Cerebellar cortex (tissue), 1 donor: Measurements from ENCODE around the gene IL16.
A peak's percentile ranks its signal among the peaks of the same experiment; 100 is the strongest.
"Not testable (repeated sequence)": the region's sequence is repeated elsewhere in the genome, so short reads cannot be mapped to it uniquely, and the experiment has no call there.

ENCODE experiments used
- DNase-seq: peaks from one replicate; pipeline ENCODE4 v3.0.0-alpha.2; 2015; ENCODE audit warnings: low spot score

The IL16 gene

DNA sequence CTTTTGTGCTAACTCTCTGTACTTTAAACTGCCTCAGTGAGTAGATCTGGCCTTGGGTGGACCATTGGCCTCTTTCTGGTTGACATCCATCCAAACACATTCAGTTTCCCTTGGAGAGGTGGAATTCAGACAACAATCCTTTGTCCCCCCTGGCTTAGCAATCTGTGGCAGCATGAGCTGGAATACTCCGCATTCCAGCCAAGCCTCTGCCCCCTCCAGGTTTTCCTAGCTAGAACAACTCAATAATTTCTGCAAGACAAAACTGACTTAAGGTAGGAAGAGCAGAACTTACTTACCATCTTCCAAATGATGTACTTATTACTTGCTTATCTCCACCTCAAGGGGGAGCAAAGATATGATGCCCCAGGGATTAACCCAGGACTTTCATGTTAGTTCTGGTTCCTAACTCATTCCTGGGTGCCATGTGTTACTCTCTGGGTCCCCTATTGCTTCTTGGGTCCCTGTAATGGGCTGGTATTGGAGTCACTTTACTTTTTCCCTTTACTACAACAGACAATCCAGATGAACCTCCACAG lies 21.8 kb upstream of the IL16 start:
- DNase-seq = no peak

DNA sequence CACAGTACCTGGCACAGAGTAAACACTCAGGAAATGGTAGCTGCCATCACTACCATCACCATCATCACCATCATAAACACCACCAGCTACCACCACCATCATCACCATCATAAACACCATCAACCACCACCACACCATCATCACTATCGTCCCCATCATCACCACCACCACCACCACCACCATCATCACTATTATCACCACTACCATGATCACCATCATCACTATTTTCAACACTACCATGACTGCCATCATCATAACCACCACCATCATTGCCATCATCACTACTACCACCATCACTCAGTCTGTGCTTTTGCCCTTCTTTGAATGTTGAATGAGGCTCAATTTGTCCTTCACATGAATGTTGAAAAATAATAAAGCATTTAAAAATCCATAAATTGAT lies 21.2 kb upstream of the IL16 start:
- no peak for DNase-seq

DNA sequence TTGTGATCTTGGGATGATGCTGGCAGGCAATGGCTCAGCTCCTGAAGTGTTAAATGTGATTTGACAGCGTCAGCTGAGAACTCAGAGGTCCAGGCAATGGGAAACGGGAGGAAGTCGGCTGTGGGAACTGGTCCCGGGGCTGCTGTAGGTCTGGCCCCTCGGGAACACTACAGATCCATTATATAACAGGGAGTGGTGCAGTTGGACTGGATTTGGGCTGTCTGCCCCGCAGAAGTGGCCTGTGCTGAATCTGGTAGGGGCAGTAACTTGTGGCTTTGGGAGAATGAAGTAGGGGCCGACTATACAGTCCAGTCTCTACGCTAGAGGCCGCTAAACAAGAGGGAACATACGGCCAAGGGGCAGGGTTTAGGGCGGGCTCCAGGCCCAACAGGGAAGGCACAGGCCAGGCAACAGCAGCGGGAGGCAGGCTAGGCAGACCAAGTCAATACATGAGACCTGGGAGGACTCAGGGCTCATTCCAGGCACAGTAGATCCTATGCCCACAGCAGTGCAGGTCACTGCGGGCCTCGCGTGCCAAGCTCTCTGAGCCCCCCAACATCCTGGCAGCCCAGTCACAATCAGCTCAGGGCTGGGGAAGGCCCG lies 20.3 kb upstream of the IL16 start:
- peak; percentile 67 for DNase-seq

DNA sequence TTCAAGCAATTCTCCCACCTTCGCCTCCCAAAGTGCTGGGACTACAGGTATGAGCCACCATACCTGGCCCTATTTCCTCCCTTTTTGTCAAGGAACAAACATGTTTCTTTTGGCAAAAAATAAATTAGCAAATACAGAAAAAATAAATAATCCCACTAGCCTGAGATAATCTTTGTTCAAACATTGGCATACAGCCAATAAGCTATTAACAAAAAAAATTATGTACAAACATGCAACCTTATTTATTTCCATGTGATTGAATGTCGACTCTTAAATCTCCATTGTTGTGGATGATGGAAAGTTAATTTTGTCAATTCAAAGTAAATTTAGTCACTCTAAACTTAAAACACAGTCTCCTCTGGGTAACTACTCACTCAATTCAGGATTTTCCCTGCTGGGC lies 18.3 kb upstream of the IL16 start:
- DNase-seq = no peak

DNA sequence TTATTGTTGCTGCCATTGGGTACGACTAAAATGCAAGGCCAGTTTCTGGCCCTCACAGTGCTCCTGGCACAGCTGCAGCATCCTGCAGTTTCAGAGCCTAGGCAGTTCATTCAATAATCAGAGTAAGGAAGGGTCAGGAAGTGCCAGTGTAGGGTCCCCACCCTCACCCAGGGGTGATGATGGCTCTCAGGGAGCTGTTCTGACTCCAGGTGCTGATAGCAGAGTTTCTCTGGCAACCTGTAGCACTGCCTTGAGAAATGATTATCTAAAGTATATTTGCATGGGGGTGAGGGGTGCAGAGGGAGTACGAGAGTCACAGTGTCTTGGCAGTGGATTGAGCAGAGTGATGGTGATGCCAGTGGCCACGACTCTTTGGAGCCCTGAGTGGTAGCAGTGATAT lies 15.5 kb upstream of the IL16 start:
- no peak for DNase-seq

DNA sequence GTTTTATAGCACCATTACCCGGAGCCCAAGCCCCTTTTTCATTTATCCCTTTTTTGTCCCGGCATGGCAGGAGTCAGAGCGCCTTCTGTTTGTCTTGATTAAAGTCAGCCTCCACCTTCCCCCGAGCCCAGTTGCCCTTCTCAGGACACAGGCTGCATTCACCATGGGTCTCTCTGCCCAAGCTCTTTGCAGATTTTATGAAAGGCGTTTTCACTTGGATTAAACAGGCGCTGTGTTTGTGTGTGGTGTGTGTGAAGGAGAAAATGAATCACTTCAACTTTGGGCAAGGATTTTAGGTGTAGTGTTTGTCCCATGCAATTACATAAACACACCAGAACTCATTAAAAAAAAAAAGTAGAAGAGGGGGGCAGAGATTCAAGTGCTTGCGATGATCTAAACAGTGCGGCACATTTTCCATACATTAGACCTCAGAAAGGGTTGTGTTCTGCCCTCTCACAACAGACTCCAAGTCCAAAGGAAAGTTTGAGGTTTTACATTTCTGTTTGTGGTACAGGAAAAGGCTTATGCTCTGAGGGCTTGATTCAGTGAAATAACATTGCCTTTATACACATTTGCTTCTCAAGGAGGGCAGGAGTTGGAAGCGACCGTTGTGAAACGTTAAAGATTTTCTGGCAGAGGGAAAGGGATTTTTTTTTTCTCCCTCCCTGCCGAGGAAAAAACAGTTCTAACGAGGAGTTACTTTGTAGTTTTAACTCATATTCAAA lies 14.5 kb upstream of the IL16 start:
- DNase-seq = no peak

DNA sequence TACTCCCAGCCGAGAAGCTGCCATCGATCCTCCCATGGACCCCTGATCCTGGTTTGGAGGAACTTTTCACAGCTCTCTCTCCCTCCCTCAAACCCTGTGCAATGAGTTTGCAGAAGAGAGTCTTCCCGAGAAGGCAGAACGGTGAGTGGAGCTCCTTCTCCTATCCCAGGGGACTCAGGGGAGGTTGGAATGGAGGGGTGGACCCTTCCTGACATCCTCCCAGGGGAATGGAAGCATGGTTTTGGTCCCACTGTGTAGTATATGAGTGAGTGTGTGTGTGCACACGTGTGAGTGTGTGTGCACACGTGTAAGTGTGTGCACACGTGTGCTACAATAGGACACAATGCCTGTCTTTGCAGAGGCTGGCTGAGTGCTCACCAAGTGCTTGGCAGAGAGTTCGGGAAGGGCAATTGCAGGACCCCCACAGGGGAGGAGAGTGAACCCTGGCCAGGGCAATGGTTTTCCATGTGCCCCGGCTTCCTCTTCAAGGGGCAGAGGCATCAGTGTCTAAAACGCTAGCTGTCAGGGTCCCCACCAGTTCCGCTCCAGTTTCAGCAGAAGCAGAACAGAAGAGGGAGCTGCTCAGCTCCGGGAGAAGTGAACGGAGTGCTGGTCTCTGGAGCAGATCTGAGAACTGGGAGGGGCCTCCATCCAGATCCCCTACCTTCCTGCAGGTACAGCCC lies 13.8 kb upstream of the IL16 start:
- no peak for DNase-seq

DNA sequence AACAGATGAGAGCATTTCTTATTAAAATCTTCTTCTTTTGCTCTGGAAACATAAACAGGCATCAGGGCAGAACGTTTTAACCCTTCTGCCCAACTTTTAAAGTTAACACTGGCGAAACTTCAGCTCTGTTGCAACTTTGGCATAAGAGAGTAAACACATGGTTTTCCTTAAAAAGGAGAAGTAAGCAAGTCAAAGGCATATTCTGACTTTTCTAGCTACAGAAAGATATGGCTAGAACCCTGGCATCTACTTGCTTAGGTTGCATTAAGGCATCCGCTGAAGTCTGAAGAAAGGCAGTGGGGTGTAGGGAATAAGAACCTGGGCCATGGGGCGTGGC lies 13.3 kb upstream of the IL16 start:
- no peak for DNase-seq

DNA sequence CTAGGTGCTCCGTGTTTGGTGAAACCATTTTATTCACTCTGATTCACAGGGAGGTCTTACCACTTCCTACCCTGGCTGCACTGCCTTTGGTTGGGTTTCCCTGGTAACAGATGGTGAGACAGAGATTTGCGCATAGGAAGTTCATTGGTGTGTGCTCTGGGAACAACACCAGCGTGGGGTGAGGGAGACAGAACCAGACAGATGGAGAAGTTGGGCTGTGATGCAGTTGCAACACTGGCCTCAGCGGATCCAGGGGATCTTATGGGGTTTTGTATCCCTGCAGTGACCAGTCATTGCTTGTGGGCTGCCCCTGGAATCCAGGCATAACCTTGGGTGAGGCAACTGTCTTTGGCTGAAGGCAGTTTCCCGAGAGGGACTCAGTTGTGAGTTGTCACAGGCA lies 12.5 kb upstream of the IL16 start:
- DNase-seq = peak; percentile 84

DNA sequence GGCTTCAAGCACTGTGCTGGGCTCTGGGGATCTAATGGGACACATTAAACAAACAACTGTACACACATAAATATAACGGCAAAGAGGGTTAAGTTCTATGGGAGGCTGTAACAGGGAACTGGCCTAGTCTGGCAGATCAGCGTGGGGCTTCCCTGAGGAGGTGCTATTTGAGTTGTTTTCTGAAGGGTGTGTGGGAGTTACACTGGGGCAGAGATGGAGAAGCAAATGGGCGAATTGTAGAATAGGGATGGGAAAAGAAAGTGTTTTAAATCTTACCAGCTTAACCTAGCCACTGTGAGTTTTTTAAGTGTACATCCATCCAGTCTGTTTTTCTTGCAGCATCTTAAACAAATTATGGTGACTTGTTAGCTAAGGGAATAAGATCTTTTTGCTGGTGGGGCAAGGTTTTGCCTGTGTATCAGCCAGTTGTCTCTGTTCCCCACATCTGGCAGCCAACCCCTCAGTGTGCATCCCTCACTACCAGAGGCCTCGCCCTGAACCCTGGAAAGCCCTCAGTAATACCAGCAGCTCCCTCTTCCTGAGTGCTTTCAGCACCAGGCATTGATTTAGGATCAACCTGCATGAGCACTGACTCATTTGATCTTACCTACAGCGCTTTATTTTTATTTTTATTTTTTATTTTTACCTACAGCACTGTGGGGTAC lies 10.9 kb upstream of the IL16 start:
- DNase-seq = no peak

DNA sequence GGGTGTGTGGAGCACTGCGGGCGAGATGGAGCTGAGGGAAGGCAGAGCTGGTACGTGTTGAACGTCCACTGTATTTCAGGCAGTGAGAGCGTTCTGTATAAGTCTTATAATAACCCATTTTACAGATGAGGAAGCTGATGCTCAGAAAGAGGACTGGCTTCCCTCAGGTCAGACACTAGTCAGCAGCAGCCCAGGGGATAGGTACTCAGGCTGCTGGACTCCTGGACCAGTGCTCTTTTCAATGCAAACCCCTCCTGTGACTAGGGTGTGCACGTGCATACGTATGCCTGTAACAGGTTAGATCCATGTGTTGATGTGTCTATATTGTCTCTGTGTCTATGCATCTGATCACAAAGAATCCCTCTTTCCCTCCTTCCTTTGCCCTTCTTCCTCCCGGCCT lies 8.3 kb upstream of the IL16 start:
- no peak for DNase-seq

DNA sequence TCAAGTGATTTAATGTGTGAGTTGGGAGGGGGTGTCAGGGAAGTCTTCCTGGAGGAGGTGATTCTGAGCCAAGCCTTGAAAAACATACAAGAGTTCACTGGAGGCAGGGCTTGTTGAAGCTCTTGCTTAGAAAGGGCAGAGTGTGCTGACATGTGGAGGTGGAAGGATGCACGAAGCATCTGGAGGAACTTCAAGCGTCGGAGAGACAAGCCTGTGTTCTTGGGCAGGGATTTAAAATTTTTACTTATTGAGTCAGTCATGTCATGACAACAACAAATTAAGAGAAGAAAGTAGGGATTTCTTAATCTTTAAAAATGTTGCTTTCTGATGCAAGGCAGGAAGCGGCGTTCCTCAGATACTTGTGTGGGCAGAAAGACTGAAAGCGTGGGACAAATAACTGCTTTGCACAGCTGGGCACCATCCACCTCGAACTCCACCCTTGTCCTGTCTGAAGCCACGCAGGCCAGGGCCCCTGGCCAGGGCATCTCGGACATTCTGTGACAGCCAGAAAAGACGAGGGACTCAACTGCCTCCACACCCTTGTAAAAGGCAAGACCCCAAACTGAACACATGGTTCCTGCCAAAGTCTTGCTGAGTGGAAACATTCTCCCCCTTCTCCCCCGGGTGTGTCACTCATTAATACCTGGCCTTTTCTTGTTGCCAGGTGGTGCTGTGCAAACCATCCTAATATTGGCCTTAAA lies 6.9 kb upstream of the IL16 start:
- DNase-seq = no peak

DNA sequence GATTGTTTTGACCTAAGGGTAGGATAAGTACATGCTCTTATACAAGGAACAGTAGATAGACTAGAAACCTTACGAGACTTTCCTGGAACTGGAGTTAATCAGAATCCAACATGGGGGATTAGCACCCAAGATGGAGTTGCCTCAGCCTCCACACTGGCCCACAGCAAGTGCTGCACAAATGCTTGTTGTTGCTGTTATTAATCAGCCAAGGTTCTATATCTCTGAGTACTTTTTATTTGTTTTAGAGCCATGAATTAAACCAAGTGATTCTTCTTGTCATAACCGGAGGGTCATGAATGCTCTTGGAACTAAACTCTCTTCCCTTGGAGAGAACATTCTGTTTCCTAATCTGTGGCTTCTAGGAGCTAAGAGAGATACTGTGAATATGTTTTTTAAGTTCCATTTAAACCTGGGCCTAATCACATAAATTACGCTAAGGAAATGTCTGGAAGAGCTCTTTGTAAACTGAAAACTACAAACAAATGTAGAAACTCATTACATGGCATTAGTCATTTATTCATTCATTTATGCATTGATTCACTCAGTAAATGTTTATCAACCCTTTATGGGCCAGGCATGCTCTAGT lies 5.7 kb upstream of the IL16 start:
- DNase-seq = no peak

DNA sequence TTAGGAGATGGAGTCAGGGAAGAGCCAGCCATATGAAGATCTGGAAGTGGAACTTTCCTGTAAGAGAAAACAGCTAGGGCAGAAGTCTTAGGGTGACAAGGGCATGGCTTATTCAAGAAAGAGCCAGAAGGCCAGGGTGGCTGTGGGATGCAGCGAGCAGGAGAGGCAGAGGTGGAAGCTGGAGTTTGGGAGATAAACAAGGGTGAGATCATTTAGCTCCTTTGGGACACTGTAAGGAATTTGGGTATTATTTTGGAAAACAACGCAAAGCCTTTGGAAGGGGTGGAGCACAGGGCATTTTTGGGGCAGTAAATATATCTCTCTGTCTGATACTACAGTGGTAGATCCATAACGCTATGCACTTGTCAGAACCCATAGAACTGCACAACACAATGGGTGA lies 5.0 kb upstream of the IL16 start:
- DNase-seq = no peak

DNA sequence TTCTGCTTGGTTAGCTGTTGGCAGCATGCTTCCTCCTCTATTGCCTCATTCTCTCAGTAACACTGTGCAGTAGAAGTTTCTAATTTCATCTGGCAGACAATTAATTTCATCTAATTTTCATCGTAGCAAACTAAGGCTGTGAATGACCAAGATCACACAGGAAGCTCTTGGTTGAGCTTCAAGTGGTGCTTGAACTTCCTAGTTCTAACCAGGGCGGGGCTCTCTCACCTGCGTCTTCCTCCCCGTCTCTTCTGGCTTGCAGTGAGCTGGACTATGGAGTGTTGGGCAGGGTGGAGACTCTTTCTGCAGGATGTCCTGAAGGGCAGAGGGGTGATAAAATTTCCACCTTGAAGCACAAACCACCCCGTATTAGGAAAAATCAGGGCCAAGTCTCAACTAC lies 2.0 kb upstream of the IL16 start:
- DNase-seq = no peak

DNA sequence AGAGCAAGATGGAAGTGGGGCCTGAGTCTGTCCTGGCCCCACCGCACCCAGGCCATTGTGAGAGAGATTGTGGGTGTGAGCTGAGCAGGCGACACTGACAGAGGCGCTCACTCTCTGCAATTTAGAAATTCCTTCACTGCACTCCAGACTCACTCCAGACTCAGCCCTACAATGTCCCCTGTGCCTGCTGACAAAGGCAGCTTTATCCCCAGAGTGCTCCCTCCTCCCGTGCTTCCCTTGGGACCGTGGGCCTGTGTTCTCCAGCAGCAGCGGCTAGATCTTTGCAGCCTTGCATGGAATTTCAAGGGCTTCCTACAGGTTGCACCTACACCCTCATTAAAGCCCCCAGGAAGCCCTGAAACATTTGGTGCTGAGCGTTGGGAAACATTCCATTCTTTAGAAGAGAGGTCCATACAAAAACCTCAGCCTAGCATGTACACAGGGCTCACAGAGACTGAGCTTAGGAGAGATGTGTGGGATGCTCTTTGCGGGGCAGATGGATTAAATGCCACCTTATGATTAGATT lies 1.3 kb upstream of the IL16 start:
- DNase-seq = no peak

DNA sequence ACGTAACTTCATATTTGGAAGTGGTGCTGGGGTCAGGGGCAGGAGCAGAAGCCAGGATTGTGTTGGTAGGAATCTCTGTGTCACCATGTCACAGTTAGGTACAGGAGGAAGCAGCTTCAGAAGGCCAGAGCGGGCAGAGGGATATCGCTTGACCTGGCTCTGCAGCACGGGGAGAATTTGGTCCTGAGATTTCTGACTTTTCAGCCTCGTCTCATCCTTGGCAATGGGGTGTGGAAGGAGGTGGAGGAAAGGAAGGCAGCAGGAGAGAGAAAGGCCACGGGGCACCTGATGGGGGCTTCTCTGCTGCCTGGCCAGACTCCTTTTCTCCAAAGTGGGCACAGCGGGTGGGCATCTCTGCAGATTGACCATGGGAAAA lies 564 bp downstream of the IL16 start:
- peak; percentile 64 for DNase-seq

DNA sequence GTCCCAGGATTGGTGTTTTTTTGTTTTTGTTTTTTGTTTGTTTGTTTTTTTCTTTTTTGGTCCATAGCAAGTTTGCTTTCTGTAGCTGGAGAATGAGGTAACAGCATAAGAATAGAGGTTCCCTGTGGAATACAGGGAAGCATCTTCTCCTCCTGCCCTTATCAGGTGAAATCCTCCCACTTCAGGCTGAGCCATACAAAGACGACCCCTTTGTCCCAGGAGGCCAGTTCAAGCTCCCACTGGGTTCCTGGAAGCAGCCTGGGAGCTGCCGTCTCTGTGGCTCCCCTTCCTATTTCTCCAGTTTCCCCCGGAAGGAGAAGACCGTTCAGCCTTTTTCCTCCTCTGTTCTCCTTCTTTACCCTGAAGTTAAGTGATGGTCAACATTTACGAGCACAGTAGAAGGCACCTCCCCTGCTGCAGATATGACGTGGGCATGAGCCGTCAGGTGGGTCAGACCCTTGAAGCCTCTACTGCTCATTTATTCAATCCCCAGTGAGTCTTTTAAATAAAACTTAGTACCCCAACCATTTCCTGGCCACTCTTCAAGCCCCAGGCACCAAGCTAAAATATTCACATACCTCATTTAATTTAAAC lies 1.1 kb downstream of the IL16 start:
- DNase-seq = peak; percentile 59

DNA sequence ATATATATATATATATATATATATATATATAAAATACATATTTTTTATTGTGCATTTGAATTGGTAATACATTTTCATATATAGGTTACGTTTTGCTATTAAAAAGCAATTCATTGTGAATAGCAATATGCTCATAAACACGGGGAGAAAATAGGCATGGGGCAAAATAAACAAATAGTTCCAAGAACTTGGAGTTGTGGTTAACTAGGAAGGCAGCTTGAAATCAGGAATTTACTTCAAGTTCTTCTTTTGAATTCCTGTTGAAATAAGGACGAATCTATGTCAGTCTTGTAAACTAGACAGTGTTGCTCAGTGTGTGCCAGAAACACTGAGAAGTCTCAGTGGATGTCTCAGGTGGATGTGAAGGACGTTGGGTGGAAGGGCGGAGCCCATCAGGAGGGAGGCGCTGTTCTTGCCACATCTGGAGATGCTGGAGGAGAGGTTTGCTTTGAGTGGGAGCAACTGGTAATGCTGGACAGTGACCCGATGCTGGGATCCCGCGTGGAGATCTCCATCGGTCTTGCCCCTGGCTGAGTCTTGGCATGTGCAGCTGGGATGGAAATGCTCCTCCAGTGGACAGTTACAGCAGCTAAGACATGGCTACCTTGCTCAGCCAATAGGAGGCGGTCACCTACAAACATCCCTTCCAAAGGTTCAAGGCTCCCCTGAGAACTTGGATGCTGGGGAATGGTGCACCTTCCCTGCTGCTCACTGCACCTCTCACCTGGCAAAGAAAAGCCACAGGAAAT lies 2.5 kb downstream of the IL16 start:
- peak; percentile 60 for DNase-seq

DNA sequence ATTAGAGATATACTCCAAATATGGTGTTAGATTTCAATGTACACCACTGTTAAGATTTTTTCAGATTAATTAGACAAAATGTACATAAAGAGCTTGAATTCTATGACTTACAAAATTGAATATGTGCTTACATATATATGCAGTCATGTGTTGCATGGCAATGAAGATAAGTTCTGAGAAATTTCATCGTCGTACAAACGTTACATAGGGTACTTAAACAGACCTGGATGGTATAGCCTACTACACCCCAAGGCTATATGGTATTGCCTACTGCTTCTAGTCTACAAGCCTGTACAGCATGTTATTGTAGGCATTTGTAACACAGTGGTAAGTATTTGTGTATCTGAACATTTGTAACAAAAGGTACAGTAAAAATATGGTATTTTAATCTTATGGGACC lies 9.3 kb downstream of the IL16 start:
- DNase-seq = no peak

DNA sequence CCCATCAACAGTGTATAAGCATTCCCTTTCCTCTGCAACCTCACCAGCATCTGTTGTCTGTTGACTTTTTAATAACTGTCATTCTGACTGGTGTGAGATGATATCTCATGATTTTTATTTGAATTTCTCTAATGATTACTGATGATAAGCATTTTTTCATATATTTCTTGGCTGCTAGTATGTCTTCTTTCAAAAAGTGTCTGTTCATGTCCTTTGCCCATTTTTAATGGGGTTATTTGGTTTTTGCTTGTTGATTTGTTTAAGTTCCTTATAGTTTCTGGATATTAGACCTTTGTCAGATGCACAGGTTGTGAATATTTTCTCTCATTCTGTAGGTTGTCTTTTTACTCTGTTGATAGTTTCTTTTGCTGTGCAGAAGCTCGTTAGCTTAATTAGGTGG lies 11.3 kb downstream of the IL16 start:
- DNase-seq = not testable (repeated sequence)
